K562 (cell line): ENCODE data around the gene ACHE. TPM values are rescaled to one million over a fixed set of nuclear protein-coding genes. Genes with fewer than 3 reads are reported as not detected.

Experiments
- BRCA1 ChIP-seq, 2 experiments: fragments of 450-650 bp in 1 of 2; sonication (generic) in 1 of 2; formaldehyde crosslinking in 1 of 2; IDR thresholded peaks; 2 replicates each; pipeline versions ENCODE4 v1.5.0 to v1.6.1; 2017 to 2020; ENCODE audit warnings: mild to moderate bottlenecking in 1 of 2, missing genetic modification reagents in 1 of 2
- C11orf30 ChIP-seq: fragments of 450-650 bp; IDR thresholded peaks from 2 replicates; pipeline ENCODE4 v1.6.1; 2016; ENCODE audit warnings: low read depth, mild to moderate bottlenecking
- CBX3 ChIP-seq, 2 experiments: IDR thresholded peaks; 1 replicate in 1 of 2; 2 replicates in 1 of 2; pipeline ENCODE4 v1.6.1; 2012; ENCODE audit warnings: inconsistent platforms in 2 of 2, low read length in 2 of 2, borderline replicate concordance in 1 of 2, control low read depth in 1 of 2
- CHD1 ChIP-seq: fragments of 200-600 bp; sonication (generic); IDR thresholded peaks from one replicate; pipeline ENCODE4 v1.6.1; 2012; ENCODE audit warnings: mild to moderate bottlenecking, moderate library complexity, low read length, inconsistent platforms
- DLX4 ChIP-seq: fragments of 250-450 bp; sonication (Bioruptor Pico); IDR thresholded peaks from 2 replicates; pipeline ENCODE4 v1.6.1; 2021; ENCODE audit warnings: mild to moderate bottlenecking
- HMG20B ChIP-seq: fragments of 250-450 bp; sonication (Bioruptor Pico); IDR thresholded peaks from 2 replicates; pipeline ENCODE4 v1.5.0; 2021; ENCODE audit warnings: mild to moderate bottlenecking
- HNRNPL ChIP-seq: fragments of 200-400 bp; formaldehyde crosslinking; IDR thresholded peaks from 2 replicates; pipeline ENCODE4 v1.6.1; 2017; ENCODE audit warnings: low read depth, mild to moderate bottlenecking, low read length
- ILF3 ChIP-seq: fragments of 450-650 bp; IDR thresholded peaks from 2 replicates; pipeline ENCODE4 v1.6.1; 2018; ENCODE audit warnings: antibody characterized with exemption, mild to moderate bottlenecking, moderate library complexity, borderline replicate concordance
- MTA1 ChIP-seq: fragments of 450-650 bp; IDR thresholded peaks from 2 replicates; pipeline ENCODE4 v1.6.1; 2017; ENCODE audit warnings: borderline replicate concordance
- MYC ChIP-seq, 2 experiments: fragments of 250-450 bp in 1 of 2; sonication (Bioruptor Pico) in 1 of 2; IDR thresholded peaks; 2 replicates each; pipeline versions ENCODE4 v1.5.1 to v1.6.1; 2012 to 2021; ENCODE audit warnings: low read depth in 2 of 2, borderline replicate concordance in 1 of 2, improper control_type of control experiment in 1 of 2, low read length in 1 of 2, mild to moderate bottlenecking in 1 of 2, moderate library complexity in 1 of 2
- NBN ChIP-seq: fragments of 450-650 bp; IDR thresholded peaks from 2 replicates; pipeline ENCODE4 v1.6.1; 2016; ENCODE audit warnings: low read depth, mild to moderate bottlenecking
- NFRKB ChIP-seq: fragments of 450-650 bp; IDR thresholded peaks from 2 replicates; pipeline ENCODE4 v1.6.1; 2016; ENCODE audit warnings: low read depth
- RUNX1 ChIP-seq: sonication (generic); IDR thresholded peaks from 2 replicates; pipeline ENCODE4 v1.6.1; 2016; ENCODE audit warnings: antibody characterized with exemption, low read depth
- SMARCA4 ChIP-seq: fragments of 450-650 bp; IDR thresholded peaks from 2 replicates; pipeline ENCODE4 v1.6.1; 2016
- THRA ChIP-seq: fragments of 450-650 bp; IDR thresholded peaks from 2 replicates; pipeline ENCODE4 v1.6.1; 2017; ENCODE audit warnings: mild to moderate bottlenecking, moderate library complexity
- YBX1 ChIP-seq: fragments of 450-650 bp; IDR thresholded peaks from 2 replicates; pipeline ENCODE4 v1.7.1; 2016; ENCODE audit warnings: mild to moderate bottlenecking
- ZNF764 ChIP-seq: fragments of 250-450 bp; sonication (Bioruptor Pico); IDR thresholded peaks from 2 replicates; pipeline ENCODE4 v1.4.0; 2020; ENCODE audit warnings: low read depth, mild to moderate bottlenecking, moderate library complexity
- polyA plus RNA-seq, 8 experiments: library from polyadenylated mRNA; depleted of rRNA in 4 of 8; stranded (reverse) in 5 of 8; unstranded in 3 of 8; fragments of >200 nt; fragmentation: Nextera tagmentation in 2 of 8; fragmentation: Illumina TruSeq in 1 of 8; extraction: Ambion mirVana in 2 of 8; extraction: Trizol in 1 of 8; gene quantifications; 2 replicates each; pipeline versions ENCODE4 v1.2.1 to v1.2.3, GENCODE V29; 2011 to 2014; ENCODE audit warnings: inconsistent platforms in 1 of 8, missing spikeins in 1 of 8
- total RNA-seq, 7 experiments: library from RNA; depleted of rRNA in 6 of 7; stranded (reverse); fragments of >200 nt in 6 of 7; fragmentation: Illumina TruSeq in 2 of 7; extraction: Trizol in 2 of 7; gene quantifications; 2 replicates each; pipeline versions ENCODE4 v1.2.1 to v1.2.3, GENCODE V29; 2011 to 2021; ENCODE audit warnings: low replicate concordance in 1 of 7
- TF ChIP-seq, protein P1 (sequence below), 2 experiments: fragments of 450-650 bp; IDR thresholded peaks; 2 replicates each; pipeline ENCODE4 v1.6.1; 2016; ENCODE audit warnings: mild to moderate bottlenecking in 2 of 2, borderline replicate concordance in 1 of 2, low read depth in 1 of 2, moderate library complexity in 1 of 2

Gene ACHE
- total and polyA plus RNA-seq, 9 of the 15 experiments (the other 6 are each of a cell fraction or from before 2014, with no cell fraction given): 0.04 to 8.8 (median 1.9) TPM

DNA sequence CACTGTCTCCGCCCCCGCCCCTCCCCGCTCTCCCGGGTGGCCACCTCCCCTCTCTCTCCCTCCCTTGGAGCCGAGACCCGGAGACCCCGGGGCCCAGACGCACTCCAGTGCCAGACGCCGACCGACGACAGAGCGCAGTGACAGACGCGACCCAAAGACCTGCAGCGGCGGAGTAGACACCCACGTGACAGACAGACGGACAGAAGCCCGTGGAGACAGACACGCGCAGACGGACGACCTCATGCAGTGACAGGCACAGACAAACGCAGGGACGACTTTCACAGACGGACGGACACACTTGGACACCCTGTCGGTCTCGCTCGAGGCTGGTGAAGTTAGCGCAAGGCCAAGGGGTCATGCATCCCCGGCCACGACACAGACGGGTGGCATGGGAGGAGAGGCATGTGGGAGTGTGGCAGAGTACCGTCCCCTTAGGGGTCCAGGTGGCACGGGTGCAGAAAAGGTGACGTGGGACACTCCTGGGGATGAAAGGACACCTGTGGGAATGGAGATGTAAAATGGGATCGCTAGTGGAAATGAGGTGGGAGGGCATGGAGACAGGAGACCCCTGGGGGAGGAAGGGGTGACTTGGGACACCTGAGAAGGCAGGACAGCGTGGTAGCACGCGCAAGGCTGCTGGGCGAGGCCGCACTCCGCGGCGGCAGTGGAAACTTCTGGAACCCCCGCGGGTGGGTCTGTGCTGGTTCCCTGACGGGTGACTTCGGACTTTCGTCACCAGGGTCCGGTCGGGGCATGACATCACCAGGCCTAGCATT lies 456 bp upstream of the ACHE start (continued):
- TF ChIP-seq, protein P1, sequence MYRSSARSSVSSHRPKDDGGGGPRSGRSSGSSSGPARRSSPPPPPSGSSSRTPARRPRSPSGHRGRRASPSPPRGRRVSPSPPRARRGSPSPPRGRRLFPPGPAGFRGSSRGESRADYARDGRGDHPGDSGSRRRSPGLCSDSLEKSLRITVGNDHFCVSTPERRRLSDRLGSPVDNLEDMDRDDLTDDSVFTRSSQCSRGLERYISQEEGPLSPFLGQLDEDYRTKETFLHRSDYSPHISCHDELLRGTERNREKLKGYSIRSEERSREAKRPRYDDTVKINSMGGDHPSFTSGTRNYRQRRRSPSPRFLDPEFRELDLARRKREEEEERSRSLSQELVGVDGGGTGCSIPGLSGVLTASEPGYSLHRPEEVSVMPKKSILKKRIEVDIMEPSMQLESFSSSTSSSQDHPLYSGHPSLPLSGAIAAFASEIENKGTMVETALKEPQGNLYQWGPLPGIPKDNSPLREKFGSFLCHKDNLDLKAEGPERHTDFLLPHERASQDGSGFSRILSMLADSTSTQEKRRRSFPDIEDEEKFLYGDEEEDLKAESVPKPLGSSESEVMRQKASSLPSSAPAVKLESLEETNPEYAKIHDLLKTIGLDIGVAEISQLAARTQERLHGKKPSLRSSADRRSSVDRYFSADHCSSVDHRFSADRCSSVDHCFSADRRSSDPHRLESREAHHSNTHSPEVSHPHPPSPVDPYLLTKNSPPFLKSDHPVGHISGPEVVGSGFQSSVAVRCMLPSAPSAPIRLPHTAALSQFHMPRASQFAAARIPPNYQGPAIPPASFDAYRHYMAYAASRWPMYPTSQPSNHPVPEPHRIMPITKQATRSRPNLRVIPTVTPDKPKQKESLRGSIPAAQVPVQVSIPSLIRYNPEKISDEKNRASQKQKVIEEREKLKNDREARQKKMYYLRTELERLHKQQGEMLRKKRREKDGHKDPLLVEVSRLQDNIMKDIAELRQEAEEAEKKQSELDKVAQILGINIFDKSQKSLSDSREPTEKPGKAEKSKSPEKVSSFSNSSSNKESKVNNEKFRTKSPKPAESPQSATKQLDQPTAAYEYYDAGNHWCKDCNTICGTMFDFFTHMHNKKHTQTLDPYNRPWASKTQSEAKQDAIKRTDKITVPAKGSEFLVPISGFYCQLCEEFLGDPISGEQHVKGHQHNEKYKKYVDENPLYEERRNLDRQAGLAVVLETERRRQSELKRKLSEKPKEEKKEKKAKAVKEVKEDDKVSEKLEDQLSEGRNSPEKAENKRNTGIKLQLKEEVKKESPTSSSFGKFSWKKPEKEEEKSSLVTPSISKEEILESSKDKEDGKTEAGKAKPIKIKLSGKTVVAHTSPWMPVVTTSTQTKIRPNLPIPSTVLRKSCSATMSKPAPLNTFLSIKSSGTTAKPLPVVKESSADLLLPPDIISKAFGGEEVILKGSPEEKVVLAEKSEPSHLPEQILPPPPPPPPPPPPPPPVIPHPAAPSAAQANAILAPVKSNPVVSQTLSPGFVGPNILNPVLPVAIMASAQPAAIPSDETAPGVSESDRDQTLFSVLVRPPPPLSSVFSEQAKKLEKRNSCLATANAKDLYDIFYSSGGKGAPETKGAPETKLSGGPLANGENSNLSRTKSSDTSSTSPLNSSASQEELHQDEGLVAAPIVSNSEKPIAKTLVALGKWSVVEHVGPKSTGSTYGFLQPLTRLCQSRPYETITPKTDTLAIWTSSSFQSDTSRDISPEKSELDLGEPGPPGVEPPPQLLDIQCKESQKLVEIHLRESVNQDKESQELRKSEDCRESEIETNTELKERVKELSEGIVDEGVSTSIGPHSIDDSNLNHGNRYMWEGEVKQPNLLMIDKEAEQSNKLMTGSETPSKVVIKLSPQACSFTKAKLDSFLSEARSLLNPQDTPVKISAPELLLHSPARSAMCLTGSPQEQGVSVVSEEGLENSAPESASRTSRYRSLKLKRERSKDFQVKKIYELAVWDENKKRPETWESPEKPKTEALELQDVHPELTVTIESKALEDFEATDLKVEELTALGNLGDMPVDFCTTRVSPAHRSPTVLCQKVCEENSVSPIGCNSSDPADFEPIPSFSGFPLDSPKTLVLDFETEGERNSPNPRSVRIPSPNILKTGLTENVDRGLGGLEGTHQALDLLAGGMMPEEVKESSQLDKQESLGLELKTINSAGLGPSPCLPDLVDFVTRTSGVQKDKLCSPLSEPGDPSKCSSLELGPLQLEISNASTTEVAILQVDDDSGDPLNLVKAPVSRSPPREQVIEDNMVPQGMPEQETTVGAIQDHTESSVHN (IDR thresholded peaks at IDR 0.05; ENCODE audit: borderline replicate concordance in 1 of 2, low read depth in 1 of 2): no peak
- TF ChIP-seq MTA1 (peak; percentile 88), HMG20B (no peak), RUNX1 (no peak), DLX4 (no peak), C11orf30 (no peak), NFRKB (peak; percentile 31; the same call in 1 of the 2 replicates), ILF3 (no peak), THRA (no peak), YBX1 (no peak), CBX3 (IDR thresholded peaks at IDR 0.05; ENCODE audit: borderline replicate concordance in 1 of 2, low read length in 2 of 2) (no peak; a peak in 1 of 3 replicates), ZNF764 (CRISPR knock-in tag) (no peak), MYC (IDR thresholded peaks at IDR 0.05; ENCODE audit: low read depth, low read length) (no peak; the same call in 1 of the 2 replicates), MYC (CRISPR knock-in tag; IDR thresholded peaks at IDR 0.05; ENCODE audit: borderline replicate concordance, low read depth) (0 out of 2 replicates have a peak, but pooled peaks have one; percentile 31), BRCA1 (IDR thresholded peaks at IDR 0.05) (no peak), BRCA1 (CRISPR knock-in tag; IDR thresholded peaks at IDR 0.05) (no peak), HNRNPL (no peak), CHD1 (no peak), NBN (0 out of 2 replicates have a peak, but pooled peaks have one; percentile 23), SMARCA4 (peak; percentile 28; the same call in 1 of the 2 replicates)
